Frontal cortex (tissue), 1 donor: ENCODE measurements around the gene FCRL5. TPM values are rescaled to one million over a fixed set of nuclear protein-coding genes. Genes with fewer than 3 reads are reported as not detected.

Experiments
- total RNA-seq: library from RNA; depleted of rRNA; stranded (reverse); fragments of >200 nt; gene quantifications from one replicate; pipeline ENCODE4 v1.2.3, GENCODE V29; 2014

The FCRL5 gene
- total RNA-seq, 1 donor from 2014 or later, result not detected

Other genes with a start within 250 kb of the FCRL5 start
- not detected for gene FCRL4, start 45.6 kb upstream of the FCRL5 start, total RNA-seq
- gene FCRL3, start 148.3 kb upstream of the FCRL5 start, total RNA-seq, result under 0.01 TPM
- gene FCRL2, start 224.6 kb upstream of the FCRL5 start, total RNA-seq, result not detected